HEK293T (cell line): Measurements from ENCODE around the gene ATG5.

ENCODE experiments used
- CTCF ChIA-PET: fragments of 350-600 bp; formaldehyde crosslinking; extraction: SDS; loops from one replicate; lab custom pipeline; 2021; ENCODE audit warnings: antibody characterized with exemption, inconsistent platforms; lab: Yijun Ruan, JAX
- POLR2A ChIA-PET: fragments of 350-600 bp; formaldehyde crosslinking; extraction: SDS; loops from one replicate; lab custom pipeline; 2020; ENCODE audit warnings: antibody characterized with exemption, inconsistent platforms; lab: Yijun Ruan, JAX
- DNase-seq: peaks from one replicate; pipeline ENCODE4 v3.0.0; 2012; ENCODE audit warnings: mixed read lengths; ENCODE audit errors: extremely low spot score
- ARNT ChIP-seq: fragments of 450-650 bp; IDR thresholded peaks from 2 replicates; pipeline ENCODE4 v1.6.1; 2017; ENCODE audit warnings: mild to moderate bottlenecking
- BHLHE40 ChIP-seq: fragments of 450-650 bp; IDR thresholded peaks from 2 replicates; pipeline ENCODE4 v1.6.1; 2016; ENCODE audit warnings: mild to moderate bottlenecking, moderate library complexity, borderline replicate concordance
- CTBP1 ChIP-seq: fragments of 450-650 bp; IDR thresholded peaks from 2 replicates; pipeline ENCODE4 v1.6.1; 2016; ENCODE audit warnings: borderline replicate concordance
- ELF4 ChIP-seq: fragments of 450-650 bp; IDR thresholded peaks from 2 replicates; pipeline ENCODE4 v1.6.1; 2017; ENCODE audit warnings: antibody characterized with exemption
- FOXA1 ChIP-seq: fragments of 450-650 bp; IDR thresholded peaks from 2 replicates; pipeline ENCODE4 v1.6.1; 2016; ENCODE audit warnings: mild to moderate bottlenecking
- FOXK2 ChIP-seq: fragments of 450-650 bp; IDR thresholded peaks from 2 replicates; pipeline ENCODE4 v1.6.1; 2016; ENCODE audit warnings: mild to moderate bottlenecking
- FOXM1 ChIP-seq: fragments of 450-650 bp; IDR thresholded peaks from 2 replicates; pipeline ENCODE4 v1.6.1; 2017; ENCODE audit warnings: mild to moderate bottlenecking, borderline replicate concordance
- HDGF ChIP-seq: fragments of 450-650 bp; IDR thresholded peaks from 2 replicates; pipeline ENCODE4 v1.6.1; 2017; ENCODE audit warnings: antibody characterized with exemption, borderline replicate concordance
- L3MBTL2 ChIP-seq: fragments of 450-650 bp; conservative IDR thresholded peaks from 2 replicates; pipeline ENCODE4 v1.6.1; 2016; ENCODE audit warnings: mild to moderate bottlenecking
- LEF1 ChIP-seq: fragments of 450-650 bp; IDR thresholded peaks from 2 replicates; pipeline ENCODE4 v1.6.1; 2017; ENCODE audit warnings: mild to moderate bottlenecking, borderline replicate concordance
- NFRKB ChIP-seq: fragments of 450-650 bp; IDR thresholded peaks from 2 replicates; pipeline ENCODE4 v1.6.1; 2016; ENCODE audit warnings: mild to moderate bottlenecking, moderate library complexity
- SP1 ChIP-seq: fragments of 450-650 bp; IDR thresholded peaks from 2 replicates; pipeline ENCODE4 v1.6.1; 2017
- SUZ12 ChIP-seq: fragments of 450-650 bp; IDR thresholded peaks from 2 replicates; pipeline ENCODE4 v1.6.1; 2016; ENCODE audit warnings: mild to moderate bottlenecking
- TARDBP ChIP-seq: fragments of 450-650 bp; IDR thresholded peaks from 2 replicates; pipeline ENCODE4 v1.6.1; 2016
- ZNF384 ChIP-seq: fragments of 450-650 bp; IDR thresholded peaks from 2 replicates; pipeline ENCODE4 v1.6.1; 2016
- TF ChIP-seq, protein P1 (sequence below): fragments of 450-650 bp; IDR thresholded peaks from 2 replicates; pipeline ENCODE4 v1.6.1; 2016

ATG5 gene

DNA sequence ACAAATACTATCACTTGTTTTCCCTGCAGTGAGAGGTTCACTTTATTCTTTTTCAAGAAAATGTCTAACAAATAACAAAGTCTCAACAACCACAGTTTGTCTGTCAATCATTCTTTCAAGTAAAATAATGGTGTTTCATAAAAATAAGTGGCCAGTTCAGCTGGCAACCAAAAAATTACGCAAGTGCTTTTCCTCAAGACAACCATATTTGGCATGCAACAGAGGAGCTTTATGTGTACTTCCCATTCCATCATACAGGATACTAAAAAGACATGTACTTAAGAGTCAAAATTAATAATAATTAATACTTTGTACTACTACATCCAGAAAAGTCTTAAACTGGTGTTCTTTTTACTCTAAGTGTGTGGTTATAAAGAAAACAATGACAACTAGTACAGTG lies 34.6 kb downstream of the ATG5 start:
- TF ChIP-seq FOXA1 (no peak), HDGF (no peak), ARNT (no peak), L3MBTL2 (no peak), BHLHE40 (no peak), FOXM1 (no peak), SP1 (no peak), LEF1 (no peak), NFRKB (no peak), TARDBP (no peak), ZNF384 (no peak), ELF4 (no peak), CTBP1 (no peak), FOXK2 (no peak), SUZ12 (no peak)
- TF ChIP-seq, protein P1, sequence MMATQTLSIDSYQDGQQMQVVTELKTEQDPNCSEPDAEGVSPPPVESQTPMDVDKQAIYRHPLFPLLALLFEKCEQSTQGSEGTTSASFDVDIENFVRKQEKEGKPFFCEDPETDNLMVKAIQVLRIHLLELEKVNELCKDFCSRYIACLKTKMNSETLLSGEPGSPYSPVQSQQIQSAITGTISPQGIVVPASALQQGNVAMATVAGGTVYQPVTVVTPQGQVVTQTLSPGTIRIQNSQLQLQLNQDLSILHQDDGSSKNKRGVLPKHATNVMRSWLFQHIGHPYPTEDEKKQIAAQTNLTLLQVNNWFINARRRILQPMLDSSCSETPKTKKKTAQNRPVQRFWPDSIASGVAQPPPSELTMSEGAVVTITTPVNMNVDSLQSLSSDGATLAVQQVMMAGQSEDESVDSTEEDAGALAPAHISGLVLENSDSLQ = no peak
- ChIA-PET CTCF (no interaction called here), POLR2A (no interaction called here)
- DNase-seq = no peak

DNA sequence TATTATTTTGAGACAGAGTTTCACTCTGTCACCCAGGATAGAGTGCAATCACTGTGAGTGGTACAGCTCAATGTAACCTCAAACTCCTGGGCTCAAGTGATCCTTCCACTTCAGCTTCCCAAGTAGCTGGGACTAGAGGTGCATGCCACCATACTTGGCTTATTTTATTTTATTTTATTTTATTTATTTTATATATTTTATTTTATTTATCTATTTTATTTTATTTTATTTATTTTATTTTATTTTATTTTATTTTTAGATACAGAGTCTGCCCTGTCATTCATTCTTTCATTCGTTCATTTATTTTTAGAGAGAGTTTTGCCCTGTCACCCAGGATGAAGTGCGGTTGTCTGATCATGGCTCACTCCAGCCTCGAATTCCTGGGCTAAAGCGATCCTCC lies 35.5 kb downstream of the ATG5 start:
- DNase-seq = no peak
- ChIA-PET POLR2A (no interaction called here), CTCF (interaction anchor here (1.0 kb wide), 1 partner anchor 11 kb away, joined by 4 read pairs; no protein-coding TSS in a partner anchor)
- TF ChIP-seq SUZ12 (no peak), FOXM1 (no peak), L3MBTL2 (no peak), HDGF (no peak), ELF4 (no peak), NFRKB (no peak), FOXK2 (no peak), CTBP1 (no peak), TARDBP (no peak), ARNT (no peak), BHLHE40 (no peak), SP1 (no peak), FOXA1 (no peak), ZNF384 (no peak), LEF1 (no peak)
- TF ChIP-seq, protein P1 = no peak

DNA sequence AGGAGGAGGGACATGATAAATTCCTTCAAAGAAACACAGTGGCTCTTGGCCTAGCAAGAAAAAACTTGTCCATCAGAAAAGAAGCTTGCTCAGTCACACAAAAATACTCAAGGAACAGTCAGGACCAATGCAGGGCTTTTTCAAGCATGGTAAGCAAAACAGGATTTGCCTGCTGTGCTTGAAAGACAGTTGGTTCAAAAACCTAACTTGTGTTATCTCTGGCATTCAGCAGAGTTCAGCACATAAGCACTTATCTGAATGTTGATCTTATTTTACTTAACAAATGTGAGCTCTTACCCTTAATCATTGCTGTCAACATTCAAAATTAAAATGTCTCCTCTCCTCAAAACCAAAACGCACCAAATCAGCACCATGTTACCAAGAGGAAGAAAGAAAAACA lies 38.3 kb downstream of the ATG5 start:
- ChIA-PET CTCF (interaction anchor here (0.6 kb wide), 1 partner anchor 195 kb away, joined by 6 read pairs; no protein-coding TSS in a partner anchor), POLR2A (no interaction called here)
- no peak for DNase-seq
- TF ChIP-seq BHLHE40 (no peak), TARDBP (no peak)

DNA sequence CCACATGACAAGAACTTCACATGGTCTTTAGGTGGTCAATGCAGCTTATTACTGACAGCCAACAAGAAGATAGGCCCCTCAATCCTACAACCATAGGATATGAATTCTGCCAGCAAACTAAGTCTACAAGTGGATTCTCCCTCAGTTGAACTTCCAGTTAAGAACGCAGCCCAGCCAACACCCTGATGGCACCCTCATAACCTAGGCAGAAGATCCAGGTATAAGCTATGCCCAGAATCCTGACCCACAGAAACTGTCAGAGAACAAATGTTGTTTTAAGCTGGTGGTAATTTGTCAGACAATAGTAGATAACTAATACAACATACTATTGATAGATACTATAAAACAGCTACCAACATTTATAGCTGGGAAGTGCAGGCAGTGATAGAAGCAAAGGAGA lies 38.8 kb downstream of the ATG5 start:
- POLR2A ChIA-PET = no interaction called here
- TF ChIP-seq BHLHE40 (no peak), ARNT (no peak)
- TF ChIP-seq, protein P1 = no peak
- CTCF ChIA-PET = interaction anchor here (0.6 kb wide), 1 partner anchor 195 kb away, joined by 6 read pairs; no protein-coding TSS in a partner anchor
- no peak for DNase-seq

DNA sequence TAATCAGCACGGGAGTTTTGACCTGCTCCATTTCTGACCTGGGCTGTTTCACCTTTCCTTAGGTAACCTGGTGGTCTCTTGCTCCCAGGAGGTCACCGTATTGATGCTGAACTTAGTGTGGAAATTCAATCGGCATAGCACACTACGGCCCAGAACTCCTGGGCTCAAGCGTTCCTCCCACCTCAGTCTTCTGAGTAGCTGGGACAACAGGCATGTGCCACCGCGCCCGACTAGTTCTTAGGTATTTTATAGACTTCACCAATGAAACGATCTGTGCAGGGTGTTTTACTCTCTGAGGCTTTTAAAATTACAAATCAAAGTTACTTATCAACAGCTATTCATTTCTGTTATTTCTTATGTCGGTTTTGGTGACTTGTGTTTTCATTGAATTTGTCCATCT lies 42.1 kb downstream of the ATG5 start:
- TF ChIP-seq FOXA1 (no peak), ZNF384 (no peak), NFRKB (no peak), L3MBTL2 (no peak), TARDBP (no peak), FOXK2 (no peak), SP1 (no peak), BHLHE40 (no peak), ELF4 (no peak), SUZ12 (no peak), FOXM1 (no peak), CTBP1 (no peak), HDGF (no peak), LEF1 (no peak), ARNT (no peak)
- TF ChIP-seq, protein P1 = no peak
- no peak for DNase-seq
- ChIA-PET CTCF (no interaction called here), POLR2A (no interaction called here)

DNA sequence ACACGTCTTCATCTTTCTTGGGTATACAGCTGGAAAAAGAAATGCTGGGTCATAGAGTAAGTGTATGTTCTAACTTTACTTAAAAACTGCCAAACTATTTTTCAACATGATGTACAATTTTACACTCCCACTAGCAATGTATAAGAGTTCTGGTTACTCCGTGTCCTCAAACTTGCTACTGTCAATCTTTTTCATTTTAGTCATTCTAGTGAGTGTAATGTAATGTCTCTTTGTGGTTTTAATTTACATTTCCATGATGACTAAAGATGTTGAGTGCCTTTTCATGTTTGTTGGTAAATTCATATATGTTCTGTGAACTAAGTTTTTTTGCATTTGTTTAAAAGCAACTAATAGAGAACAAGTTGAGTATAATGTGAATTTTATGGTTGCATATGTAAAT lies 43.9 kb downstream of the ATG5 start:
- POLR2A ChIA-PET = no interaction called here
- DNase-seq = no peak
- CTCF ChIA-PET = no interaction called here
- no peak for TF ChIP-seq FOXK2
